Measurements from ENCODE around the gene OR8B3.
"Not testable (repeated sequence)": the region's sequence is repeated elsewhere in the genome, so short reads cannot be mapped to it uniquely, and the experiment has no call there.

Gene OR8B3, protein sequence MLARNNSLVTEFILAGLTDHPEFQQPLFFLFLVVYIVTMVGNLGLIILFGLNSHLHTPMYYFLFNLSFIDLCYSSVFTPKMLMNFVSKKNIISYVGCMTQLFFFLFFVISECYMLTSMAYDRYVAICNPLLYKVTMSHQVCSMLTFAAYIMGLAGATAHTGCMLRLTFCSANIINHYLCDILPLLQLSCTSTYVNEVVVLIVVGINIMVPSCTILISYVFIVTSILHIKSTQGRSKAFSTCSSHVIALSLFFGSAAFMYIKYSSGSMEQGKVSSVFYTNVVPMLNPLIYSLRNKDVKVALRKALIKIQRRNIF

DNA sequence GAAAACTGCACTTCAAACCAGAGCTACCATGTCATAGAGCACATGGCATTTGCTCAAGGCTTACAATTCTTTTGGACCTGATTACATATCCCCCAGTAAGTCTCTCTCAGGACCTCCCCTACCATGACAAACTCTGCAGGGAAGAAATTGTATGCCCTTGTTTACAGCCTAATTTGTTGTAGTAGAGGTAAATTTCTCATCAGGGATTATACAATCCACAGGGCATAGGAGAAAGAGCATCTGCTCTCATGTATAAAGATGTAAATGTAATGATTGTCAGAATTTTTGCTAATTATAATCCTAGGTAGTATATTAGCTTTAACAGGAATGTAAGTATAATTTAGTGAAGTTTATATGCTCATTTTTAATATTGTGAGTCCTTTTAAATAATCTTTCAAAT lies at the start of gene OR8B3:
OR8B3 (minus strand) TSS at position 101 of the 400 bp plus-strand sequence. CDS start 1,673 bp downstream, outside the sequence.
- no peak for DNase-seq (ENCODE audit: low read depth)

DNA sequence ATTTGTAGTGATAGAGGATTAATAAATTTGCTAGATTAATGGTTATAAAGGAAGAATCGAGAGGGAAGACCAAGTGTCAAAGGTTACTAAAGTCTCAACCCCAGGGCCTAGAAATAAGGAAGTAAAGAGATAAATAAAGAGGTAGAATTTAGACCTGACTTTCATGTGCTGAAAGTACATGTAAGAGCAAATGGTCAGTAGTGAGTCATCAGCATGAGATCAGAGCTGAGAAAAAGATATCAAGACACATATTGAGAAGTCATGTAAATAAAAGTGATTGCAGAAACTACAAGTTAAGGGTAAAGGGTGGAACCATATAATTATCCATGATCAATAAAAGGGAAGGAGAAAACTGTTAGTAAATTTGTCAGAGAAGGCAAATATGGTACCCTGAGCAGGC lies 48.1 kb upstream of the OR8B3 start:
- no peak for DNase-seq (ENCODE audit: low read depth)

DNA sequence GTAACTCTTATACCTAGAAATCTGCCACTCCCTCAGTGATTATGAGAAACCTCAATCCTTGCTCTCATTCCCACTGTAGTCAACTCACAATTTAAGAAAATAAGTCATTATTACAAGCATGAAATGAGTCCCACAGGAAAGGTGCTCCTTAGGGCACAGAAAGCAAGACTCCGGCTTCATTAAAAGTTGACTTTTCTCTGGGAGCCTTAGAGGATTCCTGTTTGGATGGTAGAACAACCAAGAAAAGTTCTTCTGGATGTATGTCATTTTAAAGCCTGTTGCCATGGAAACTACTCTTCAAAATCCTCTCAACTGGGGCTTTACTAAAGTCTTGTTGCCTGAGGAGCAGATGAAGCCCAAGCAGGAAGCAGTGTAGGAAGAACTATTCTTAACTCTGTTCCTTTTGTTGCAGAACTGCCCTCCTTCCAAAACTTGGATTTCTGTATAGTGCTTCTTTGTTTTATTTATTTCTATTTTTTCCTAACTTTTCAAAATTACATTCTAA lies 46.9 kb upstream of the OR8B3 start, which contains the start of gene OR8B8:
OR8B8 (minus strand) TSS at position 51 of the 505 bp plus-strand sequence. CDS start 4,611 bp downstream, outside the sequence.
- DNase-seq (ENCODE audit: low read depth), result no peak

DNA sequence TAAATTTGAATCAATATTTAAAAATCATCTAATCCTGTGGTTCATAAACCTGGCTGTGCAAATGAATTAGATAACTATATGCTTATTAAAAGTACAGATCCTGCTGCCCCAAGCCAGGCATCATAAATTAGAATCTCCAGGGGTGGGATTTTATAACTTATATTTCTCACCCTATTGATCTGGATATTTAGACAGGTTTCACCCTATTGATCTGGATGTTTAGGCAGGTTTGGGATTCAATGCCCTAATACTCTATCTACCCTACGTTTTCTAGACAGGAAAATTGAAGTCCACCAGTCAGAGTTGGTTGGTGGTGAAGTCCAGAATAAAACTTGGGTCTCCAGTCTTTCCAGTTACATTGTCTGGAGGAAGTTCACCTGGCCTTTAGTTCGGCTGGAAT lies 44.0 kb upstream of the OR8B3 start:
- no peak for DNase-seq (ENCODE audit: low read depth)

DNA sequence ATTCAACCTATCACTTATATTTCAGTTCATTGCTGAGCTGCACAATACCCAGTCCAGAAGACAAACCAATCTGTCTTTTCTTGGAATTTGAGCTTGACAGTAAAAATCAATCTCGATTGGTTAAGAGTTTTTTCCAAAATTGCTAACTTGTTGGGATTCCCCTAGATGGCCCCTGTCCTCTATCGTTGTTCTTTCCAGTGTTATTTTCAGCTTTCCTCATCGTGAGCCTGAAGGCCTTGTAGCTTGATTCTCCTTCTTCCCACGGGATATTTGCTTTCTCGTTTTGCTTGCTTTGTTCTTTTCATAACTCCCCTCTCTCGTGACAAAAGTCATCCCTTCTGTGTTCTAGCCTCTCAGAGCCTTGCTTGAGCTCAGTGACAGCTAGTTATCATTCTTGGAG lies 43.6 kb upstream of the OR8B3 start:
- DNase-seq (ENCODE audit: low read depth), result no peak

DNA sequence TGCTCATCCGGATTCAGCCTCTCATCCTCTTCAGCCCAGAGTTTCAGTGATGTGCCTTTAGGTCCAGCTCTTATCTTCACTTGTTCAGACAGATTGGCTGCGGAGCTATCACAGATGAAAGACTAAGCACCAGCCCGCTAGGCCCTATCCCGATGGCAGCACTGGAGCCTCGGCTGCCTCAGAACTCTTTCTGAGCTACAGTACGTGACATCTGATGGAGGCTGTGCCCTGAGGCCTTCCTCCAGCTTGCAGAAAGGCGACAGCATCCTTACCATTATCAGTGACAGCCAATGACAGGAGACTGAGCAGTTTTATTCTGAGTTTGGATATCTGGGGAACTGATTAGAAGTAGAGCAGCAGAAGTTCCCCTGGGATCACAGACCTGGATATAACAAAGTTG lies 42.7 kb upstream of the OR8B3 start:
- no peak for DNase-seq (ENCODE audit: low read depth)

DNA sequence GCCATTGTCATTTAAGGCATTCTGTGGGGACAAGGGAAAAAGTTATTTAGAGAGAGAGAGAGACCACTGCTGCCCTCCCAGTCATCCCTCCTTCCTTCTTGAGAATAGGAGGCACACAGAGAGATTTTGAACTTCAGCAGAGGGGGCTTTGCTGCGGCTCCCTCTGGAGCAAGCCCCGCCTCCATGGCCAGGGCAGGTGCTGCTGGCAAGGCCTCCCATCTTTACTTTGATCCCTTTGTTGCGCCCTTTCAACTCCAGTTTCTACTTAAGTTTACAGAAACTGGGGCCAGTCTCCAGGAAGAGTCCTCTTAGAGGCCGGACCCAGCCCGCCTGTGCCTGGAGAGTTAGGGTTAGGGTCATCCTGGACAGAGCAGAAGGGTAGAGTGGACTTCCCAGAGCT lies 42.3 kb upstream of the OR8B3 start:
- no peak for DNase-seq (ENCODE audit: low read depth)

DNA sequence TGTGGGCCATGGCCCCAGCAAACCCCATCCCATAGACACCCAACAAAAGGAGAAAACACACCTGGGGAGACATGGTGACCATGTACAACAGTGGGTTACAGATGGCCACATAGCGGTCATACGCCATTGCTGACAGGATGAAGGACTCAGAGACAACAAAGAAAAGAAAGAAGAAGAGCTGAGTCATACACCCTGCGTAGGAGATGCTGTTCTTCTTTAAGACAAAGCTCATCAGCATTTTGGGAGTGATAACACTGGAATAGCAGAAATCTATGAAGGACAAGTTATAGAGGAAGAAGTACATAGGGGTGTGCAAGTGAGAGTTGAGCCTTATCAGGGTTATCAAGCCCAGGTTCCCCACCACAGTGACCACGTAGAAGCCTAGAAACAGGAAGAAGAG lies 41.8 kb upstream of the OR8B3 start:
- DNase-seq (ENCODE audit: low read depth), result no peak

DNA sequence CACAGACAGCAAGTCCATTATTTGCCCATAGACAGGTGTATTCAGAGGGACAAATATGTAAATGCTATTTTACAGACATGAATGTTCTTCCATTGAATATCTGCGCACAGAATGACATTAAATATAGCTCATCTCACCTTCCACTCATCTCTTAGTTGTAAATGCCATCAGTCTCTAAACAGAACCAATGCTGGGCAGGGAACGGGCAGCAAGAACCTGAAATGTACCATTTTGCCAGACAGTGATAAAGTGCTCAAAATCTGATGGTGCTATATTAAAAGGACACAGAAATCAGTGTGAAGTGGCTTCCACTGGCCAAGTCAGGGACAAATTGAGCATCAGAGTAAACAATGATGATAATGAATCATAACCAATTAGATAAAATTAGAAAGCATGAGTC lies 35.9 kb upstream of the OR8B3 start:
- DNase-seq (ENCODE audit: low read depth), result no peak

DNA sequence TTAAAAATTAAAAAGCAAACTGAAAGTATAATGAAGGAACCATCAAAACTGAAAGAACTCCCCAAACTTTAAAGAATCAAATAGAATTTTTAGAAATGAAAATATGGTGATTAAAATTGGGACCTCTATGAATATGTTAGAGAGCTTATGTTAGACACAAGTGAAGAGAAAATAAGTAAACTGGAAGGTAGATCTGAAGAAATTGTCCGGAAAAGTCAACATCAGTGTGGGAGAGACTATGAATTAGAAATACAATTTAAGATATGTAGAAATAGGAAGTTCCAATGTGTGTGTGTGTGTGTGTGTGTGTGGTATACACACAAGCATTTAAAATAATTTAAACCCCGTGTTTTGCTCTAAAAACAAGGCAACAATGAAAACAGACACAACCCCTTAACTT lies 30.8 kb upstream of the OR8B3 start:
- DNase-seq (ENCODE audit: low read depth), result no peak

DNA sequence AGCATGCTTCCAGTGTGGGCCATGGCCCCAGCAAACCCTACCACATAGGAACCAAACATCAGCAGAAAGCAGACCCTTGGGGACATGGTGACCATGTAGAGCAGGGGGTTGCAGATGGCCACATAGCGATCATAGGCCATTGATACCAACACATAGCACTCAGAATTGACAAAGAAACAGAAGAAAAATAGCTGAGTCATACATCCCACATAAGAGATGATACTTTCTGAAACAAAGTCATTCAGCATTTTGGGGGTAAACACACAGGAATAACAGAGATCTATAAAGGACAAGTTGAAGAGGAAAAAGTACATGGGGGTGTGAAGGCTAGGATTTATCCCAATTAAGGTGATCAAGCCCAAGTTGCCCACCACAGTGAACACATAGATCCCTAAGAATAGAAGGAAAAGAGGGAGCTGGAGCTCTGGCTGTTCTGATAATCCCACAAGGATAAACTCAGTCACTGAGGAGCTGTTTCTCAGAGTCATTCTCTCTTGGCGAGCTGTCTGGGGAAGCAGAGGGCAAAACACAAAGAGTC lies 25.6 kb upstream of the OR8B3 start, which contains the start of gene OR8B4:
OR8B4 (minus strand) TSS at position 488 of the 538 bp plus-strand sequence; CDS start at position 488, 0 bp downstream.
- DNase-seq (ENCODE audit: low read depth), result no peak

DNA sequence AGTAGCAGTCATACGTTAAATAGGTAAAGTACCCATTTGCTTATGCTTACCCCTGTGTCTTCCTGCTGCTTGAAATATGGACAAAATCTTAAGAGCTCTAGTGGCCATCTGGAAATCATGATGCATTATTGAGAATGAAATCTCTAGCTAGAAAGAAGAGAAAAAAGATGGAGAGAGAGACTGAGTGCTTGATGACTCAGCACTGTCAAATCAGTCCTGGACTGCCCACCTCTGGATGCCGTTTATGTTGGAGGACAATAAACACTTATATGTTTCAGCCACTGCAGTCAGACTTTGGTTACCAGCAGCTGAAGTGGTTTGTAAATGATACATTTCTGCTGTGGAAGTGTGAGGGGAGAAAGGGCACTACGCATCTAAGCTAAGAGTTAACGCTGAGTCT lies 22.2 kb upstream of the OR8B3 start:
- no peak for DNase-seq (ENCODE audit: low read depth)

DNA sequence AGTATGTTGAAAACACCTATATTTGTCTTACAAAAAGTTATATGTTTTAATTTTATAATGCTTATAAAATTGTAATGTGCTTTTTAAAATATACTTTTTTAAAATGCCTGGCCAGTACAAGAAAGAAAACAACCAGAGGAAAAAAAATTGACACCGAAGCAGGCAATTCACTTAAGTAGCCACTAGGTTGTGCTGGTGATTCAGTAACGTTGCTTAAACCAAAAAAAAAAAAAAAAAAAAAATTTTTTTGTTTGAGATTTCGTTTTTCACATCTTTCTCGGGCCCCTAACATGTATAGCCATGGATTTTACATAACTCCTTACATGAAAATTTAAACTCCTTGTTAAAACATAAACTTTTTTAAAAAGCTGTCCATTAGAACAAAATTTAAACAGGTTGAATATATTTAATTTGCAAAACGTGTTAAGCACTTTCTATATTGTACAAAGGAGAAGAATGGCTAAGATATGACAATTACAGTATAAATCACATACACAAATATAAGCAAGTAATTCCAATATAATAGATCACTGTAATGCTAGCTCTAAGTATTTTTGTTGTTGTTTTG lies 16.6 kb upstream of the OR8B3 start:
- DNase-seq (ENCODE audit: low read depth), result no peak

DNA sequence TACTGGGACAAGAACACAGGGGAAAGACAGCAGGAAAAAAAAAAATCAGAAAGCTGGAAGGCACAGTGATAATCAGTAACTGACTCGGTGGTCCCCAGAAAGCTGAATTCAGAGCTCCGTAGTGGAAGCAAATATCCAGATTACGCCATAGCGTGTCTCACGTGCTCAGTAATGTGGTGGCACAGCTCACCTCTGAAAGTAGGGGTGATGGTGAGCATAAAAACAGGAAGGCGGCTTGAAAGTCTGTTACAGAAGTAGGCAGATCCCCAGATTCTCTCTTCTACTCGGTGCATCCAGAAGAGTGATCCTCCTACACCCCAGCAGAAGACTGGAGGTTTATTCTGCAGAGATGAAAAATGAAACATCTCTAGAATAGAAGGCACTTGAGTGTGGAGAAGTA lies 11.1 kb upstream of the OR8B3 start:
- no peak for DNase-seq (ENCODE audit: low read depth)

DNA sequence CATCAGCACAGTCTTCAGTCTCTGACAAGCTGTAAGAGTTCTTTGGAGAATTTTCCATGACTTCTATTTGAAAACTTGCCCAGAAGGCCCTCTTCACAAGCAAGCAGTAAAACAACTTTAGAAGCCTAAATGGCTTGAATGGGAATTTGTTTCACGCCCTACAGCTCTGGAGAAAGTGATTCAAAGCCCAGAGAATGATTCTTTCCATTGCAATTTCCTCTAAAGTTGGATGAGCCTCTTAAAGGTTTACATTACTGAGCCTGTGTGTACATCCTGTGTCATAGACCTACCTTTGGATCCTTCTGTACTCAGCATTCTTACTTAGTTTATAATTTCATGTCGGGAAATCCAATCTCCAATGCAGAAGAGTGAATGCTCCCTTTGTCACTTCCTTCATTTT lies 6.8 kb upstream of the OR8B3 start:
- DNase-seq (ENCODE audit: low read depth), result no peak

DNA sequence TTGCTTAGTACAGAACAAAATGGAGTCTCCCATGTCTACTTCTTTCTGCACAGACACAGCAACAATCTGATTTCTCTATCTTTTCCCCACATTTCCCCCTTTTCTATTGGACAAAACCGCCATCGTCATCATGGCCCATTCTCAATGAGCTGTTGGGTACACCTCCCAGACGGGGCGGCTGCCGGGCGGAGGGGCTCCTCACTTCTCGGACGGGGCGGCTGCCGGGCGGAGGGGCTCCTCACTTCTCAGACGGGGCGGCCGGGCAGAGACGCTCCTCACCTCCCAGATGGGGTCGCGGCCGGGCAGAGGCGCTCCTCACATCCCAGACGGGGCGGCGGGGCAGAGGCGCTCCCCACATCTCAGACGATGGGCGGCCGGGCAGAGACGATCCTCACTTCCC lies 4.4 kb upstream of the OR8B3 start:
- DNase-seq (ENCODE audit: low read depth), result not testable (repeated sequence)

DNA sequence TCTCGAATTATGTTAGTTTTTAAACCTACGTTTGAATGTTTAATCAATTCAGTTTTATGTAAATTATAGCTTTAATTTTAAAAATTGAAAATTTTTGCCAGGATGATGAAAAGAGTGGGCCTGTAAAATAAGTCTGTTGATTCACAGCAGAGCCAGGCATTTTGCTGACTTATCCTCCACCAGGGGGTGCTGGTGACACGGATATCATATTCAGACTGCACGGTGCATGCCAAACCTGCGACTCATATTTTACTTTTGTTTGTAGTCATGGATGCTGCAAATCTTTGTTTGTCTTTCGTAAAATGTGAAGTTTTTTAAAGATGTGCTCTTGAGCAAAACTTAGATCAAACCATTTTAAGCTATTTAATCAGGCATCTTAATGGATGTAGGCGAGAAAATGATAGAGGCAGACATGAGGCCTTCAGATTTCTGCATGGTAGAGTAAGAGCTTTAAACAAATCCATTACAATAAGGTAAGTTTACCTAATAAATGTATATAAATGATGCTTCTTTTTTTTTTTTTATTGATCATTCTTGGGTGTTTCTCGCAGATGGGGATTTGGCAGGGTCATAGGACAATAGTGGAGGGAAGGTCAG lies 3.6 kb upstream of the OR8B3 start:
- DNase-seq (ENCODE audit: low read depth), result peak; percentile 58

DNA sequence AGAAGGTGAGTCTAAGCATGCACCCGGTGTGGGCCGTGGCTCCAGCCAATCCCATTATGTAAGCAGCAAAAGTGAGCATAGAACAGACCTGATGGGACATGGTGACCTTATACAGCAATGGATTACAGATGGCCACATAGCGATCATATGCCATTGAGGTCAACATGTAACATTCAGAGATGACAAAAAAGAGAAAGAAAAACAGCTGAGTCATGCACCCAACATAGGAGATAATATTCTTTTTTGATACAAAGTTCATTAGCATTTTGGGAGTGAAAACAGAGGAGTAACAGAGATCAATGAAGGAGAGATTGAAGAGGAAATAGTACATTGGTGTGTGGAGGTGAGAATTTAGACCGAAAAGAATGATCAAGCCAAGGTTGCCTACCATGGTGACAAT lies 2.0 kb downstream of the OR8B3 start:
- not testable (repeated sequence) for DNase-seq (ENCODE audit: low read depth)

DNA sequence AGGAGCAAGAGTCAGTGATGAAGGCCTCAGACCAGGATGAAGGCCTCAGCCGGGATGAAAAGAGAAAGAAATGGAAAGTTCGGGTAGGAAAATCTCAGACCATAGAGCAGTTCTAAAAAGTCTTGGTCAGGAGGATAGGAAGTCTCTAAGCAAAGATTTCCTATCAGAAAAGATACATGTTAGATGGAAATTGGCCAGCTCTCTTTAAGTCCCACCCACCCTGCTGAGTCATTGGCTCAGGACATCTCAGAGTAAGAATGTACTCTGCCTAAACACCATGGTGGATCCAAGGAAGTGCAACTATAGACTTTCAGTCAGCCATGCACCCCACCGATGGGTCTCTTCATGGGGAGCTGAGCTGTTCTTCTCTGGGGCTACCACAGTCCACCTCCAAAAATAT lies 4.4 kb downstream of the OR8B3 start:
- DNase-seq (ENCODE audit: low read depth), result no peak

DNA sequence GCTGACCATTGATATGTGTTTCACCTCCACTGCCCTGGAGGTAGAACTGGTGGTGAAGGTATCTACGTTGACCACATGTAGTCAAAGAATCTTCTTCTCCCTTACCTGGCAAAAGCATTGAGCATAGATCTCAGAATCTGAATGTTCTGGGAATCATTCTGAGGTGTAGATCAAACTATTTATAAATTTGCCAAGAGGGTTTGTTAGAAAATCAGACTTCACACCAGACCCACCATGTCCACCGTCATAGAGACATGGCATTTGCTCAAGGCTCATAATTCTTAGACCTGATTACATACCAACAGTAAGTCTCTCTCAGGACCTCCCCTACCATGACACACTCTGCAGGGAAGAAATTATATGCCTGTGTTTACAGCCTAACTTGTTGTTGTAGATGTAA lies 14.4 kb downstream of the OR8B3 start, which contains the start of gene OR8B2:
OR8B2 (minus strand) TSS at position 101 of the 400 bp plus-strand sequence. CDS start 1,156 bp downstream, outside the sequence.
- no peak for DNase-seq (ENCODE audit: low read depth)

DNA sequence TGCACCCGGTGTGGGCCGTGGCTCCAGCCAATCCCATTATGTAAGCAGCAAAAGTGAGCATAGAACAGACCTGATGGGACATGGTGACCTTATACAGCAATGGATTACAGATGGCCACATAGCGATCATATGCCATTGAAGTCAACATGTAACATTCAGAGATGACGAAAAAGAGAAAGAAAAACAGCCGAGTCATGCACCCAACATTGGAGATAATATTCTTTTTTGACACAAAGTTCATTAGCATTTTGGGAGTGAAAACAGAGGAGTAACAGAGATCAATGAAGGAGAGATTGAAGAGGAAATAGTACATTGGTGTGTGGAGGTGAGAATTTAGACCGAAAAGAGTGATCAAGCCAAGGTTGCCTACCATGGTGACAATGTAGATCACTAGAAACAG lies 16.0 kb downstream of the OR8B3 start:
- not testable (repeated sequence) for DNase-seq (ENCODE audit: low read depth)

DNA sequence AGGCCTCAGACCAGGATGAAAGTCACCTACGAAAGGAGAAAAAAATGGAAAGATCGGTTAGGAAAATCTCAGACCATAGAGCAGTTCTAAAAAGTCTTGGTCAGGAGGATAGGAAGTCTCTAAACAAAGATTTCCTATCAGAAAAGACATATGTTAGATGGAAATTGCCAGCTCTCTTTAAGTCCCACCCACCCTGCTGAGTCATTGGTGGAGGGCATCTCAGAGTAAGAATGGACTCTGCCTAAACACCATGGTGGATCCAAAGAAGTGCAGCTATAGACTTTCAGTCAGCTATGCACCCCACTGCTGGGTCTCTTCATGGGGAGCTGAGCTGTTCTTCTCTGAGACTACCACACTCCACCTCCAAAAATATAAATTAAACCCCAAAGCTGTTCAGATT lies 18.2 kb downstream of the OR8B3 start:
- no peak for DNase-seq (ENCODE audit: low read depth)

DNA sequence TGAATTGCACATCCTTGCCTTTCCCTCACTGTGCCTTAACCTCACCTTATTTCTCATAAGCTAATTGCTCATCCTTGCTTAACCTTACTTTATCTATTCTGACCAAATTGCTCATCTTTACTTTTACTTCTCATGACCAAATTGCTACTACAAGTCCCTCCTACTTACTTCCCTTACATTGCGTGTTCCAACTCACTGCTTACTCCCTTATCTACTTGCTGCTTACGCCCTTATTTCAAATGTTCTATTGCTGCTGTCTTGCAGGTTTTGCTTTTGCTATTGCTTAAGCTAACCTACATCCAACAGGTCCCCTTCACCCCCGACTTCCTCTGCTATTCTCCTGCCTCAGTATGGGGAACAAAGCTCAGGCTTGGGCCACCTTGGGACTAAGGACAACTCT lies 22.5 kb downstream of the OR8B3 start:
- DNase-seq (ENCODE audit: low read depth), result no peak

All from GM04504 (cell line).